ENCODE data around the gene SEL1L.

GRCh38 chr14:81485372-81485771 is 48.3 kb downstream of the SEL1L start:
- TF ChIP-seq ELF1 (IDR thresholded peaks at IDR 0.05), result no peak
- TF ChIP-seq TEAD4 (IDR thresholded peaks at IDR 0.05; ENCODE audit: borderline replicate concordance, insufficient read depth), result no peak
- no peak for TF ChIP-seq SMC3 (IDR thresholded peaks at IDR 0.05; ENCODE audit: low read depth, low read length)

Measured in SK-N-SH (cell line).